HG02678 (cell line): ENCODE measurements around the gene HRAS.
"Not testable (repeated sequence)": the region's sequence is repeated elsewhere in the genome, so short reads cannot be mapped to it uniquely, and the experiment has no call there.

ENCODE experiments used
- ATAC-seq: cut with Tn5 transposase; IDR thresholded peaks from one replicate; pipeline ENCODE4 v1.9.1; 2021; ENCODE audit warnings: mild to moderate bottlenecking, moderate library complexity; ENCODE audit not compliant: unreplicated experiment

Gene HRAS

GRCh38 chr11:535519-536454 lies at the start of gene HRAS:
TSS of gene HRAS (minus strand) at chr11:535576.
- peak; percentile 73 for ATAC-seq

- ATAC-seq, result no peak
Measured at GRCh38 chr11:584287-584686, 48.9 kb upstream of the HRAS start.

DNA sequence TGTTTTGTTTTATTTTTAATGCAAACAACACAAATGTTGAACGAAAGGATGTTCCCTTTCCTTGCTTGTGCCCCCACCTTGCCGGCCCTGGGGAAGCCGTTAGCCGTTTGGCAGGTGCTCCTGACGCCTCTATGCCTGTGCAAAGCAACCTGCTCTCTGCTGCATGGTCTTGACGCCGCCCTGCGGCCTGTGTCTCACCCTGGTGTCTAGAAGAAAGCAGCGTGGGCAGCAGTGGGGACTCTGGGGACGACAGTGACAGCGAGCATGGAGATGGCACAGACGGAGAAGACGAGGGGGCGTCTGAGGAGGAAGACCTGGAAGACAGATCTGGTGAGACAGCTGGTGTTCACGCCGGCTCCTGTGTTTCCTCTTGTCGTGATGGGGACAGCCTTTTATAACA lies 46.4 kb upstream of the HRAS start:
- no peak for ATAC-seq

- no peak for ATAC-seq
Measured at GRCh38 chr11:581342-581741, 46.0 kb upstream of the HRAS start.

GRCh38 chr11:579830-580601 lies 44.6 kb upstream of the HRAS start:
- no peak for ATAC-seq

GRCh38 chr11:578276-579035 lies 43.1 kb upstream of the HRAS start:
- no peak for ATAC-seq

DNA sequence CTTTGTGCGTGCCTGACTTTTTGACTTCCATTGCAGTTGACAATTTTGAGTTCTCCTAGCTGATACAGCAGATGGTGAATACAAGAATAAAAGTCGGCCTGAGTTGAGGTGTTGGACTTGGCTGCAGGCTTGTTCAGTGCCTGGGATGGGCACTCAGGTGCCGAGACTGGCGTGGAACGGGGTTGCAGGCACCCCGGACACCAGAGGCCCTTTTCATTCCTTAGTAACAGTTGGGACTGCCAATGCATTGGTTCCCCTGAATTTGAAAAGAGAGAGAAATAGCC lies 42.2 kb upstream of the HRAS start:
- no peak for ATAC-seq

DNA sequence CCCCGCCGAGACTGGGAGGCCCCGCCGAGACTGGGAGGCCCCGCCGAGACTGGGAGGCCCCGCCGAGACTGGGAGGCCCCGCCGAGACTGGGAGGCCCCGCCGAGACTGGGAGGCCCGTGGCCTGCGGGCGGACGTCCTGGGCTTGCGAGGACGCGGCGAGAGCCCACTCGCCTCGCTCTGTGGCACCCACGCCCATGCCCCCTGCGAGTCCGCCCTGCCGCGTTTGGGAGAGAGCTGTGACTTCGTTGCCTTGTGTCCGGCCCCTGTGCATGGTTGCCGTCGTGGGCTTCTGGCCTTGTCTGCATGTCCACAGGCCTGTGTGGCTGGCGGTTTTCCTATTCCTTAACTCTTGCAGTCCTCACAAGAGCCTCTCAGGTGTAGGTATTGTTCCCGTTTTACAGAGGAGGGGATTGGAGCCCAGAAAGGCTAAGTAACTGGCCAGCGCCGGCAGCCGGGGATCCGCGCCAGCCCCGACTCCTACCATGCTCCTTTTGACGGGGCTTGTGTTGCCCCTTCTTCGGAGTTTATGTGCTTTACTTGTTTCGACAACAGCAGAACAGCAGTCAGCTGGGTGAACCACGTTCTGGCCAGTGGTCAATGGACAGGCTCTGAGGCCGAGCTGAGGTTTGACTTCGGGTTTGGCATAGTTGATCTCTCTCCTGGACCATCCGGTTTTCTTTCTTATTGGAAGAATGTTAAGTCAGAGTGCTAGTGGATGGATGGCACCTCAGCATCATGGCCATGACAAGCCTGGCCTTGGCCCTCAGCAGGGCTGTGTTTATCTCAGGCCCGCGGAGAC lies 41.6 kb upstream of the HRAS start:
- no peak for ATAC-seq

GRCh38 chr11:575996-576768 lies 40.8 kb upstream of the HRAS start, which contains the start of gene PHRF1:
TSS of gene PHRF1 (plus strand) at chr11:576470. CDS start at chr11:581513, 5,043 bp downstream.
- peak; percentile 85 for ATAC-seq

DNA sequence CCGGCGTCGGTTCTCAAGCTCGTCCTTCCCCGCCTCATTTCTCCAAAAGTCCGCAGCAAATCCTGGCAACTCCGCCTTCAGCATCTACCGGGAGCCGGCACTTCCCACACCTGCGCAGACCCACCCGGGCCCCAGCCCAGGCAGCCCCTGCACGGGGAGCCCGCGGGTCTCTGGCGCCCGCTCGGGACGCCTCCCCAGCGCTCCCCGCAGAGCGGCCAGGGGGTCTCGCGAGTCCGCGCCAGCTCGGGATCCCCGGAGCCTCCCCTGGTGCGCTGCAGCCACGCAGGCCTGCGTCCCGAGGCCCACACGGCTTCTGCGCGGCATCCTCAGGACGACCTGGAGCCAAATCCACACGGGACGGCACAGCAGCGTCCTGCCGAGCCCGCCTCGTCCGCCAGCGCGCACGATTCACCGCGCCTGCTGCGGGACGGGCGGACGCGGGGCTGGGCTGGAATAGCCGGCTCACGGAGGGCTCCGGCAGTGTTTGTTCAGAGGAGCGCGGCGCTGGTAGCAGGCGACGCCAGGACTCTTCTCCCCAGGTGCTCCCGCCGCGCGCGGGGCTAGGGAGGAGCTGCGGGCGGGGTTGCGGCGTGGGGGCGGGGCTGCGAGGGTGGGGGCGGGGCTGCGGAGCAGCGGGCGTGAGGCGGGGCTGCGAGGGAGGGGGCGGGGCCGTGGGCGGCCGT lies 40.1 kb upstream of the HRAS start:
- peak; percentile 48 for ATAC-seq

GRCh38 chr11:574632-575312 lies 39.4 kb upstream of the HRAS start:
- no peak for ATAC-seq

- ATAC-seq, result not testable (repeated sequence)
Measured at GRCh38 chr11:574031-574570, 38.7 kb upstream of the HRAS start.

DNA sequence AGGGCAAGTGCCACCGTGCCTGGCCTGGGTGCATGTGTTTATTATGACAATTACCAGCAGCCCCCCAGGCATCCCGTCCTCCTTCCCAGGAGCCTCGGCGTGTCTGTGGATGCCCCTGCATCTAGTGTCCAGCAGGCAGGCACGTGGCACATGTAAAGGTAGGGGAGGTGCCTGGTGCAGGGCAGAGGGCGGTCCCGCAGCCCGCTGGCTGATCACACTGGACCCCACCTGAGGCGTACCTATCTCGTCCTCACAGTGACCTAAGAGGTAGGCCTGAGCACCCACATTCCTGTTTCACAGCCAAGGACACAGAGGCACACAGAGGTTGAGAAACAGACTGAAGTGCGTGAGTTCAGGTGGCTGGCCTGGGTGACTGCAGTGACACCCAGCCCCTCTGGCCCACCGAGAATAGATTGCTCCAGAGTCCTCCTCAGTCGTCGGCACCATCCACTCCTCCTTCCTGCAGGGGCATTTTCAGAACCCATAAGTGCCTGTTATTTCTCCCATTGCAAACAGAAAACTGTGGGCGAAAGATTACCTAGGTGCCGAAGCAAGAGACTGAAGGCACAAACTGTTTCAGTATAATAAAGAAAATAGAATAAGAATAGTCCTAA lies 37.9 kb upstream of the HRAS start:
- ATAC-seq, result no peak

DNA sequence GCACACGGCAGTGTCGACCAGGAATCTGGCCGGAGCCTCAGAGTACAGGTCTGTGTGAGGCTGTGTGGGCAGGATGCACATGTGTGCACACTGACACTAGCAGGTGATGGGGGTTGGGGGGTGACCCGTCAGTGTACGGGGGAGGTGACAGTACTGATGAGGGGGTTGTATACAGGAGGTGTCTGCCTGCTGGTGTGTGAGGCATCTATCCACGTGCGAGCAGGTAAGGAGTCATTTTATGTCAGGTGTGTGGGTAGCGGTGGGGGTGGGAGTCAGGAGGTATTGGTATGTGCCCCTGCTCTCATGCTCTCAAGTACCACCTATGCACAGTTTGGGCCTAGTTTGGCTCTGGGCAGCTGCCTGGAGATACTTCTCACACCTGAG lies 36.4 kb upstream of the HRAS start:
- ATAC-seq, result no peak

- no peak for ATAC-seq
Measured at GRCh38 chr11:569158-569885, 33.9 kb upstream of the HRAS start.

- peak; percentile 90 for ATAC-seq
Measured at GRCh38 chr11:568306-569157, 33.2 kb upstream of the HRAS start.
